SK-N-SH (cell line): ENCODE data around the gene HAVCR1.

Experiments
- CTCF ChIP-seq: fragments of 200-600 bp; sonication (generic); IDR thresholded peaks from 2 replicates; pipeline ENCODE4 v1.6.1; 2017; ENCODE audit warnings: antibody characterized with exemption, mild to moderate bottlenecking, moderate library complexity
- EP300 ChIP-seq, 2 experiments: IDR thresholded peaks; 2 replicates each; pipeline versions ENCODE4 v1.4.0 to v1.6.1; 2012; ENCODE audit warnings: borderline replicate concordance in 1 of 2, low read depth in 1 of 2, low read length in 1 of 2
- EZH2phosphoT487 ChIP-seq: fragments of 200-600 bp; sonication (generic); IDR thresholded peaks from 2 replicates; pipeline ENCODE4 v1.6.1; 2017; ENCODE audit warnings: low read depth, mixed run types, mild to moderate bottlenecking, antibody characterized with exemption, moderate library complexity, borderline replicate concordance
- FOXJ3 ChIP-seq: sonication (generic); formaldehyde crosslinking; IDR thresholded peaks from 2 replicates; pipeline ENCODE4 v1.5.1; 2020; ENCODE audit warnings: mild to moderate bottlenecking, missing genetic modification reagents
- FOXM1 ChIP-seq: IDR thresholded peaks from 2 replicates; pipeline ENCODE4 v1.4.0; 2012; ENCODE audit warnings: low read depth, mild to moderate bottlenecking
- MAX ChIP-seq: IDR thresholded peaks from 2 replicates; pipeline ENCODE4 v1.4.0; 2012; ENCODE audit warnings: low read depth
- MEF2A ChIP-seq: IDR thresholded peaks from 2 replicates; pipeline ENCODE4 v1.4.0; 2012; ENCODE audit warnings: low read depth, borderline replicate concordance
- POLR2AphosphoS5 ChIP-seq: IDR thresholded peaks from 2 replicates; pipeline ENCODE4 v1.6.1; 2012; ENCODE audit warnings: low read depth, low read length
- SIN3A ChIP-seq: IDR thresholded peaks from 2 replicates; pipeline ENCODE4 v1.6.1; 2012; ENCODE audit warnings: low read depth, mild to moderate bottlenecking, low read length, moderate library complexity, borderline replicate concordance
- SMC3 ChIP-seq: IDR thresholded peaks from 2 replicates; pipeline ENCODE4 v1.6.1; 2012; ENCODE audit warnings: low read depth, low read length, improper control_type of control experiment

DNA sequence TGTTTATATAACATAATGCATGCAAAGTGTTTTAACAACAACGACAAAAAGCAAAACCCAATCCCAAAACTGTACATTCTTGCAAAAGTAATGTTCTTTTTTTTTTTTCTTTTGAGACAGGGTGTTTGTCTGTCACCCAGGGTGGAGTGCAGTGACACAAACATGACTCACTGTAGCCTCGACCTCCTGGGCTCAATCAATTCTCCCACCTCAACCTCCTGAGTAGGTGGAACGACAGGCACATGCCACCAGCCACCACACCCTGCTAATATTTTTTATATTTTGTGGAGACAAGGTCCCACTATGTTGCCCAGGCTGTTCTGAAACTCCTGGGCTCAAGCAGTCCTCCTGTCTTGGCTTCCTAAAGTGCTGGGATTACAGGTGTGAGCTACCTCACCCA lies 13.6 kb upstream of the HAVCR1 start:
- TF ChIP-seq FOXM1 (no peak), CTCF (no peak), EP300 (IDR thresholded peaks at IDR 0.05; ENCODE audit: borderline replicate concordance in 1 of 2, low read depth in 1 of 2, low read length in 1 of 2) (no peak), MAX (no peak), POLR2AphosphoS5 (no peak), SMC3 (no peak), SIN3A (no peak), FOXJ3 (CRISPR knock-in tag) (no peak), MEF2A (no peak), EZH2phosphoT487 (no peak)
